GM18511 (cell line): ENCODE data around the gene SNX5.

Source experiments
- ATAC-seq: cut with Tn5 transposase; IDR thresholded peaks from one replicate; pipeline ENCODE4 v1.9.1; 2021; ENCODE audit warnings: mild to moderate bottlenecking, moderate library complexity; ENCODE audit not compliant: unreplicated experiment

Gene SNX5

GRCh38 chr20:17993546-17993945 is 25.0 kb upstream of the SNX5 start:
- ATAC-seq: no peak

- no peak for ATAC-seq
Measured at GRCh38 chr20:17992847-17993513, 24.4 kb upstream of the SNX5 start.

GRCh38 chr20:17992224-17992637 is 23.6 kb upstream of the SNX5 start:
- peak; percentile 66 for ATAC-seq

GRCh38 chr20:17990278-17990972 is 21.8 kb upstream of the SNX5 start:
- ATAC-seq: no peak

- no peak for ATAC-seq
Measured at GRCh38 chr20:17987988-17988387, 19.4 kb upstream of the SNX5 start.

- ATAC-seq: no peak
Measured at GRCh38 chr20:17985388-17986018, 16.9 kb upstream of the SNX5 start.

- no peak for ATAC-seq
Measured at GRCh38 chr20:17976305-17976704, 7.7 kb upstream of the SNX5 start.

GRCh38 chr20:17972121-17972520 is 3.5 kb upstream of the SNX5 start:
- ATAC-seq: no peak

GRCh38 chr20:17971300-17972013 is 2.9 kb upstream of the SNX5 start:
- no peak for ATAC-seq

GRCh38 chr20:17969884-17970409 is 1.4 kb upstream of the SNX5 start:
- ATAC-seq: no peak

- peak; percentile 11 for ATAC-seq
Measured at GRCh38 chr20:17969278-17969883, 787 bp upstream of the SNX5 start.

GRCh38 chr20:17967521-17968365 is 851 bp downstream of the SNX5 start:
- no peak for ATAC-seq

- ATAC-seq: no peak
Measured at GRCh38 chr20:17966432-17967310, 1.9 kb downstream of the SNX5 start.

- no peak for ATAC-seq
Measured at GRCh38 chr20:17965042-17965697, 3.4 kb downstream of the SNX5 start.

- ATAC-seq: no peak
Measured at GRCh38 chr20:17964632-17965031, 4.0 kb downstream of the SNX5 start.

- no peak for ATAC-seq
Measured at GRCh38 chr20:17964073-17964472, 4.5 kb downstream of the SNX5 start.

- no peak for ATAC-seq
Measured at GRCh38 chr20:17963114-17963897, 5.3 kb downstream of the SNX5 start.

- ATAC-seq: no peak
Measured at GRCh38 chr20:17961587-17961940, 7.0 kb downstream of the SNX5 start.
